Tibial nerve (tissue), 4 donors: ENCODE measurements around the gene NSFL1C.

Source experiments
- EP300 ChIP-seq, 2 donors: sonication (generic); formaldehyde crosslinking; IDR thresholded peaks; one replicate each; pipeline ENCODE4 v1.6.1; 2017; ENCODE audit warnings: antibody characterized with exemption in 2 of 2, mild to moderate bottlenecking in 1 of 2
- TF ChIP-seq, protein P1 (sequence below), 5 experiments: fragments of 200-600 bp in 3 of 5; fragments of 450-650 bp in 2 of 5; sonication (generic) in 3 of 5; IDR thresholded peaks; one replicate each; pipeline ENCODE4 v1.5.1; 2016 to 2019; ENCODE audit warnings: antibody characterized with exemption in 5 of 5, mild to moderate bottlenecking in 3 of 5, moderate library complexity in 2 of 5

DNA sequence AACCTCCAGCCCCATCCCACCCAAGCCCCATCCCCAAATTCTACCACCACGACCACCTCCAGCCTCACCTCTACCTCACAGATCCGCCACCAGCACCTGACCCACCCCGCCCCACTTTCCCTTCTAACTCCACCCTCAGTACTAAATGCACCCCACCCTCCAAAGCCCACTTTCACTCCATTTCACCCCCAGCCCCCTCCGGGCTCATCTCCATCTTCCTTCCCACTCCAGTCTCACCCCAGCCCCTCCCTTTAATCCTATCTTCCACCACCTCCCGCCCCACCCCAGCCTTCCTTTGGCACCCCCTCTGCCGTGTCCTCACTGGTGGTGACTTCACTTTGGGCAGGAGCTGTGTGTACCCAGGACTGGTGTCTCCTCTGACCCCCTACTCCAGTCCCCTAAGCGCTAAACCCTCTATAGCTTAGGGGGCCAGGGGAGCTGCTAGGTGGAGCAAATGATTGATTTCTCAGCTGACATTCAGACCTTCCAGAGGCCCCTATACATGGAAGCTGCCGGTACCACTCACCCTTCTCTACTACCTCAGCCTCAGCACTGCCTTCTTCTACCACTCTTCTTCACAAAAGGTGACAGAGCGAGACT lies 2.8 kb upstream of the NSFL1C start:
- TF ChIP-seq, protein P1, sequence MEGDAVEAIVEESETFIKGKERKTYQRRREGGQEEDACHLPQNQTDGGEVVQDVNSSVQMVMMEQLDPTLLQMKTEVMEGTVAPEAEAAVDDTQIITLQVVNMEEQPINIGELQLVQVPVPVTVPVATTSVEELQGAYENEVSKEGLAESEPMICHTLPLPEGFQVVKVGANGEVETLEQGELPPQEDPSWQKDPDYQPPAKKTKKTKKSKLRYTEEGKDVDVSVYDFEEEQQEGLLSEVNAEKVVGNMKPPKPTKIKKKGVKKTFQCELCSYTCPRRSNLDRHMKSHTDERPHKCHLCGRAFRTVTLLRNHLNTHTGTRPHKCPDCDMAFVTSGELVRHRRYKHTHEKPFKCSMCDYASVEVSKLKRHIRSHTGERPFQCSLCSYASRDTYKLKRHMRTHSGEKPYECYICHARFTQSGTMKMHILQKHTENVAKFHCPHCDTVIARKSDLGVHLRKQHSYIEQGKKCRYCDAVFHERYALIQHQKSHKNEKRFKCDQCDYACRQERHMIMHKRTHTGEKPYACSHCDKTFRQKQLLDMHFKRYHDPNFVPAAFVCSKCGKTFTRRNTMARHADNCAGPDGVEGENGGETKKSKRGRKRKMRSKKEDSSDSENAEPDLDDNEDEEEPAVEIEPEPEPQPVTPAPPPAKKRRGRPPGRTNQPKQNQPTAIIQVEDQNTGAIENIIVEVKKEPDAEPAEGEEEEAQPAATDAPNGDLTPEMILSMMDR (IDR thresholded peaks at IDR 0.05) = no peak
- no peak for TF ChIP-seq EP300 (IDR thresholded peaks at IDR 0.05)
